CD14-positive monocyte (primary cell): Measurements from ENCODE around the gene ZNF26. TPM values are rescaled to one million over a fixed set of nuclear protein-coding genes. Genes with fewer than 3 reads are reported as not detected.

ENCODE experiments used
- DNase-seq, 3 donors: peaks; one replicate each; pipeline ENCODE4 v3.0.0-alpha.2; 2011 to 2022
- H2AFZ ChIP-seq: 2 replicates; pipeline ENCODE4 v1.6.0; 2012; ENCODE audit warnings: mild to moderate bottlenecking, low read depth, low read length, inconsistent platforms; ENCODE audit not compliant: insufficient read depth, poor library complexity, severe bottlenecking
- H3K27ac ChIP-seq, 2 donors: 1 replicate in 1 of 2; 2 replicates in 1 of 2; pipeline ENCODE4 v1.5.1; 2012 to 2013; ENCODE audit warnings: low read length in 2 of 2, control low read depth in 1 of 2, inconsistent platforms in 1 of 2, low read depth in 1 of 2, mild to moderate bottlenecking in 1 of 2
- H3K27me3 ChIP-seq, 2 donors: one replicate each; pipeline versions ENCODE4 v1.6.0 to v1.6.1; 2011 to 2013; ENCODE audit warnings: low read length in 2 of 2; ENCODE audit not compliant: control insufficient read depth in 2 of 2, insufficient read depth in 2 of 2
- H3K36me3 ChIP-seq, 2 donors: replicated peaks in 1 of 2; 1 replicate in 1 of 2; 2 replicates in 1 of 2; pipeline versions ENCODE4 v1.5.1 to v1.6.1; 2012 to 2013; ENCODE audit warnings: low read length in 2 of 2, control low read depth in 1 of 2, inconsistent platforms in 1 of 2, mild to moderate bottlenecking in 1 of 2; ENCODE audit not compliant: insufficient read depth in 2 of 2, control insufficient read depth in 1 of 2
- H3K4me1 ChIP-seq, 2 donors: 1 replicate in 1 of 2; 2 replicates in 1 of 2; pipeline versions ENCODE4 v1.5.1 to v1.6.1; 2012 to 2013; ENCODE audit warnings: low read length in 2 of 2, control low read depth in 1 of 2, inconsistent platforms in 1 of 2, mild to moderate bottlenecking in 1 of 2, moderate library complexity in 1 of 2; ENCODE audit not compliant: insufficient read depth in 2 of 2, control insufficient read depth in 1 of 2
- H3K4me2 ChIP-seq: replicated peaks from 2 replicates; pipeline ENCODE3; 2012; ENCODE audit warnings: low read length, moderate library complexity, mild to moderate bottlenecking; ENCODE audit not compliant: poor library complexity, severe bottlenecking; ENCODE audit errors: extremely low read depth
- H3K4me3 ChIP-seq, 3 experiments: fragments of 200-600 bp in 1 of 3; sonication (generic) in 1 of 3; replicated peaks in 1 of 3; 1 replicate in 2 of 3; 2 replicates in 1 of 3; pipeline ENCODE4 v1.5.1; 2011 to 2013; ENCODE audit warnings: low read length in 3 of 3, mild to moderate bottlenecking in 3 of 3, control low read depth in 2 of 3, low read depth in 2 of 3, inconsistent platforms in 1 of 3, moderate library complexity in 1 of 3
- H3K79me2 ChIP-seq: 2 replicates; pipeline ENCODE4 v1.6.0; 2012; ENCODE audit warnings: mild to moderate bottlenecking, control low read depth, inconsistent platforms, low read length, moderate library complexity; ENCODE audit not compliant: insufficient read depth
- H3K9ac ChIP-seq: 2 replicates; pipeline ENCODE4 v1.6.0; 2017; ENCODE audit warnings: low read length, mild to moderate bottlenecking; ENCODE audit not compliant: insufficient read depth, poor library complexity, severe bottlenecking
- H3K9me3 ChIP-seq, 2 donors: replicated peaks in 1 of 2; 1 replicate in 1 of 2; 2 replicates in 1 of 2; pipeline versions ENCODE4 v1.5.1 to v1.6.1; 2012 to 2013; ENCODE audit warnings: low read length in 2 of 2, control low read depth in 1 of 2; ENCODE audit not compliant: control insufficient read depth in 1 of 2, insufficient read depth in 1 of 2
- H4K20me1 ChIP-seq: 2 replicates; pipeline ENCODE4 v1.6.0; 2012; ENCODE audit warnings: mild to moderate bottlenecking, low read length, control low read depth, moderate library complexity; ENCODE audit not compliant: insufficient read depth
- H3K27ac Mint-ChIP-seq, 7 donors: one replicate each; pipeline ENCODE4 v1.8.0; 2020; ENCODE audit warnings: mild to moderate bottlenecking in 7 of 7, mixed read lengths in 7 of 7, moderate library complexity in 6 of 7, inconsistent platforms in 2 of 7
- H3K27me3 Mint-ChIP-seq, 3 donors: one replicate each; pipeline ENCODE4 v1.8.0; 2021 to 2022; ENCODE audit warnings: low read depth in 3 of 3, mild to moderate bottlenecking in 3 of 3, mixed read lengths in 3 of 3, moderate library complexity in 3 of 3, inconsistent platforms in 1 of 3
- H3K36me3 Mint-ChIP-seq, 2 donors: one replicate each; pipeline ENCODE4 v1.8.0; 2020; ENCODE audit warnings: mixed read lengths in 2 of 2, inconsistent platforms in 1 of 2, mild to moderate bottlenecking in 1 of 2
- H3K4me1 Mint-ChIP-seq: one replicate; pipeline ENCODE4 v1.8.0; 2020; ENCODE audit warnings: mild to moderate bottlenecking, mixed read lengths
- H3K4me3 Mint-ChIP-seq, 2 donors: one replicate each; pipeline ENCODE4 v1.8.0; 2020; ENCODE audit warnings: mild to moderate bottlenecking in 2 of 2, mixed read lengths in 2 of 2, moderate library complexity in 1 of 2
- H3K9me3 Mint-ChIP-seq, 7 donors: one replicate each; pipeline ENCODE4 v1.8.0; 2020 to 2022; ENCODE audit warnings: mixed read lengths in 7 of 7, mild to moderate bottlenecking in 6 of 7, moderate library complexity in 6 of 7, inconsistent platforms in 2 of 7
- CTCF ChIP-seq: fragments of 200-600 bp; IDR thresholded peaks from one replicate; pipeline ENCODE4 v1.8.0; 2022; ENCODE audit warnings: antibody characterized with exemption, mild to moderate bottlenecking
- WGBS: methylation state at CpG from one replicate; pipeline ENCODE4 v1.1.5; 2013; ENCODE audit warnings: missing lambda C conversion rate; ENCODE audit not compliant: insufficient coverage; 5-methylcytosine and 5-hydroxymethylcytosine counted together
- intact Hi-C, 2 donors: fragments of 100-400 bp; cut with micrococcal nuclease; formaldehyde crosslinking; loops; one replicate each; pipeline versions ENCODE4 v1.15.0 to v1.15.1; 2023
- polyA plus RNA-seq, 3 donors: library from polyadenylated mRNA; depleted of rRNA in 1 of 3; unstranded in 2 of 3; stranded (reverse) in 1 of 3; fragments of 300-500 nt in 2 of 3; fragments of >200 nt in 1 of 3; fragmentation: Illumina TruSeq in 2 of 3; gene quantifications; 1 replicate in 2 of 3; 2 replicates in 1 of 3; pipeline ENCODE4 v1.2.3, GENCODE V29; 2012 to 2021
- small RNA-seq: library from RNA; depleted of rRNA; stranded (forward); fragments of <200 nt; gene quantifications from one replicate; pipeline ENCODE3, GENCODE V24; 2012; ENCODE audit warnings: low read depth; ENCODE audit not compliant: insufficient read length

The ZNF26 gene
- polyA plus RNA-seq, 3 donors = 3.3 to 17.6 (median 3.8) TPM

GRCh38 chr12:133063556-133063955 is 77.4 kb downstream of the ZNF26 start:
- no peaks in the 10 kb centered on the region for H3K36me3 Mint-ChIP-seq
- H3K4me2 ChIP-seq = no peak overlapping the region
- H2AFZ ChIP-seq = no peak overlapping the region
- H3K27ac Mint-ChIP-seq = no peak overlapping the region
- H4K20me1 ChIP-seq = no peaks in the 10 kb centered on the region
- no peak overlapping the region for H3K9ac ChIP-seq
- no peaks in the 10 kb centered on the region for H3K79me2 ChIP-seq
- peaks cover 68 to 99% of the 10 kb centered on the region in 2 donors for H3K9me3 ChIP-seq
- H3K4me1 ChIP-seq = no peaks in the 10 kb centered on the region
- H3K27me3 ChIP-seq = no peaks in the 10 kb centered on the region
- no peak overlapping the region for H3K27ac ChIP-seq
- no peak for DNase-seq
- peaks cover 0 to 2% (median 0%) of the 10 kb centered on the region in 3 donors for H3K27me3 Mint-ChIP-seq
- WGBS = 83% methylated on average over 1 of the region's 1 CpG
- H3K4me3 ChIP-seq = peak overlapping the region in 1 of 3 experiments; percentile 35
- intact Hi-C loops = no loop called here
- peaks cover 49 to 95% (median 93%) of the 10 kb centered on the region in 7 donors for H3K9me3 Mint-ChIP-seq
- no peak overlapping the region for H3K4me3 Mint-ChIP-seq
- H3K36me3 ChIP-seq = peaks cover 0 to 7% of the 10 kb centered on the region in 2 donors
- H3K4me1 Mint-ChIP-seq = no peaks in the 10 kb centered on the region
- no peak for TF ChIP-seq CTCF

DNA sequence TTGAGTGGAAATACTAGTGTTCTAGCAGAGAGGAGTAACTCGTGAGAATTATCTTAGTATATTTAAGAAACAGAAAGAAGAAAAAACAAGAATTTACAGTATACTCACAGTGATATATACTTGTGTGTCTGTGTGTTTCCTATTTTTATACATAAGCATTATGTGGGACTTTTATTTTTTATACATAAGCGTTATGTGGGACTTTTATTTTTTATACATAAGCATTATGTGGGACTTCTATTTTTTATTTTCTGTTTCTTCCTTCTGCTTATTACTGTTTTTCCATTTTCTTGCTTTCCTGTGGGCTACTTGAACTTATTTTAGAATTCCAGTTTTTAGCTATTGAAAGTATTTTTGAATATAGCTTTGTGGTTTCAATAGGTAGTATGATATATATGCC is 87.7 kb downstream of the ZNF26 start:
- H2AFZ ChIP-seq = no peak overlapping the region
- Mint-ChIP-seq H3K9me3 (peaks cover 43 to 65% (median 53%) of the 10 kb centered on the region in 7 donors), H3K4me3 (no peak overlapping the region), H3K27me3 (peaks cover 0 to 1% (median 0%) of the 10 kb centered on the region in 3 donors), H3K27ac (no peak overlapping the region), H3K4me1 (no peaks in the 10 kb centered on the region), H3K36me3 (peaks cover 0 to under 1% of the 10 kb centered on the region in 2 donors)
- no peak overlapping the region for H3K4me2 ChIP-seq
- no peak for DNase-seq
- intact Hi-C loops = no loop called here
- no peaks in the 10 kb centered on the region for H3K4me1 ChIP-seq
- H4K20me1 ChIP-seq = no peaks in the 10 kb centered on the region
- no peak overlapping the region for H3K27ac ChIP-seq
- no peaks in the 10 kb centered on the region for H3K27me3 ChIP-seq
- peaks cover 73 to 84% of the 10 kb centered on the region in 2 donors for H3K9me3 ChIP-seq
- H3K4me3 ChIP-seq = no peak overlapping the region
- no peak for TF ChIP-seq CTCF
- peaks cover 0 to 6% of the 10 kb centered on the region in 2 donors for H3K36me3 ChIP-seq
- H3K79me2 ChIP-seq = no peaks in the 10 kb centered on the region
- no CpG with 5 or more reads among the region's 2 CpGs for WGBS
- H3K9ac ChIP-seq = no peak overlapping the region

Small RNA genes within 50 kb of the gene (small RNA-seq; reads per million reads assigned to genes)
- not detected for gene RNU4ATAC12P

Other genes starting within 250 kb of the ZNF26 start
- gene ANKLE2, start 224.5 kb upstream of the ZNF26 start, polyA plus RNA-seq = 10 to 100 TPM; 10.1 to 88.4 (median 15.0) TPM
- gene GOLGA3, start 157.5 kb upstream of the ZNF26 start, polyA plus RNA-seq = 10 to 100 TPM in 1 of 3 donors, 1 to 10 TPM in 2; 1.2 to 12.0 (median 2.4) TPM
- gene CHFR, start 98.8 kb upstream of the ZNF26 start, polyA plus RNA-seq = 10 to 100 TPM; 28.0 to 76.3 (median 39.3) TPM
- gene ZNF605, start 30.1 kb upstream of the ZNF26 start, polyA plus RNA-seq = 1 to 10 TPM in 1 of 3 donors, under 1 TPM in 2; 0.32 to 1.9 (median 0.80) TPM
- gene ZNF84, start 51.1 kb downstream of the ZNF26 start, polyA plus RNA-seq = 1 to 10 TPM; 3.3 to 5.1 (median 5.1) TPM
- 10 to 100 TPM in 1 of 3 donors, 1 to 10 TPM in 2; 6.2 to 11.8 (median 6.3) TPM for gene ZNF140, start 94.6 kb downstream of the ZNF26 start, polyA plus RNA-seq
- under 1 TPM; 0.08 to 0.45 (median 0.18) TPM for gene ZNF891, start 143.9 kb downstream of the ZNF26 start, polyA plus RNA-seq
- under 1 TPM; 0.68 to 1.00 (median 0.79) TPM for gene ZNF10, start 144.3 kb downstream of the ZNF26 start, polyA plus RNA-seq
- 1 to 10 TPM; 3.3 to 6.0 (median 5.8) TPM for gene ZNF268, start 195.1 kb downstream of the ZNF26 start, polyA plus RNA-seq
- not detected for gene ANHX, start 249.5 kb downstream of the ZNF26 start, polyA plus RNA-seq